OCI-LY3 (cell line): ENCODE measurements around the gene HACL1.

Source experiments
- CTCF ChIP-seq: fragments of 200-600, 300-600 bp; sonication (generic); IDR thresholded peaks from 2 replicates; pipeline ENCODE4 v1.5.1; 2014; ENCODE audit warnings: antibody characterized with exemption, low read length, low read depth
- EZH2phosphoT487 ChIP-seq: fragments of 200-600 bp; shearing (Covaris generic); IDR thresholded peaks from 2 replicates; pipeline ENCODE4 v1.6.1; 2018; ENCODE audit warnings: antibody characterized with exemption, mixed run types, low read depth

- TF ChIP-seq CTCF (no peak), EZH2phosphoT487 (no peak)
Observed at GRCh38 chr3:15645740-15646501, 44.6 kb upstream of the HACL1 start.
